NCI-H187 (cell line): ENCODE measurements around the gene UBE2M.
"Not testable (repeated sequence)": the region's sequence is repeated elsewhere in the genome, so short reads cannot be mapped to it uniquely, and the experiment has no call there.

ENCODE experiments used
- DNase-seq, 2 experiments: peaks; one replicate each; lab custom pipeline; 2025; lab: John Stamatoyannopoulos, UW

The UBE2M gene

DNA sequence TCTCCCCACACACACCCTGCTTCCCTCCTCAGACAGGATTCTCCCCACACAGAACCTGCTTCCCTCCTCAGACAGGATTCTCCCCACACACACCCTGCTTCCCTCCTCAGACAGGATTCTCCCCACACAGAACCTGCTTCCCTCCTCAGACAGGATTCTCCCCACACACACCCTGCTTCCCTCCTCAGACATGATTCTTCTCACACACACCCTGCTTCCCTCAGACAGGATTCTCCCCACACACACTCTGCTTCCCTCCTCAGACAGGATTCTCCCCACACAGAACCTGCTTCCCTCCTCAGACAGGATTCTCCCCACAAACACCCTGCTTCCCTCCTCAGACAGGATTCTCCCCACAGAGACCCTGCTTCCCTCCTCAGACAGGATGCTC, 19.2 kb downstream of the UBE2M start:
- DNase-seq: not testable (repeated sequence)

DNA sequence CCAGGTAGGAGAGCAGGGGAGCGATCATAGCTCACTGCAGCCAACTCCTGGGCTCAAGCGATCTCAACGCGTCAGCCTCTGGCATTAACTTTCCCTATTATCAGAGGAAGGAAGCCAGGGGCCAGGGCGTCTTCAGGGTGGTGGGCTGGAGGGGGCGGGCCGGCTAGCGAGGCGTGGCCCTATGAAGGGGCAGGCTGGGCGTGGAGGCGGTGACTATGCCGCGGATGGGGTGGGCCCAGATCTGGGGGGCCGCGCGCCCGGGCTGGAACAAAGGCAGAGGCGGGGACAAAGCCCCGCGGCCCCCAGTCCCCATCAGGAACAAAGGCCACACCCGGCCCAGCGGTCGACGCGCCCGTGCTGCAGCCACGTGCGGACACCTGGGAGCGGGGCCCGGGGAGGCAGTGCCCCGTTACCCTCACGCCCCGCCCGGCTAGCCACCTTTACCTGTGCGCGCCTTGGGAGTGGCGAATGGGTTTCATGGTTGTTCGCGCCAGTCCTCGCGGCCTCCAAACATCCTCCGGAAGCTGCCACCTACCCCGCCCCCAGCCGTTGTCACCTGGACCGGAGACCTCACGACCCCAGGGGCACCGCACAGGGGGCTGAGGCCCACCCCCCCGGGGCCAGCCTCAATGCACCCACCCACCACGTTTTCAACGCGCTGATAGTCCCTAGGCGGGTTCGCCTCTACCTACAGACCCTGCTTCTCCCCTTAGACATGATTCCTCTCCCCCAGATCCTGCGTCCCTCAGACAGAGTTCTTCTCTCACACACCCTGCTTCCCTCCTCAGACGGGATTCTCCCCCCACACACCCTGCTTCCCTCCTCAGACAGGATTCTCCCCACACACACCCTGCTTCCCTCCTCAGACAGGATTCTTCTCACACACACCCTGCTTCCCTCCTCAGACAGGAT, 19.9 kb downstream of the UBE2M start:
- DNase-seq: no peak

DNA sequence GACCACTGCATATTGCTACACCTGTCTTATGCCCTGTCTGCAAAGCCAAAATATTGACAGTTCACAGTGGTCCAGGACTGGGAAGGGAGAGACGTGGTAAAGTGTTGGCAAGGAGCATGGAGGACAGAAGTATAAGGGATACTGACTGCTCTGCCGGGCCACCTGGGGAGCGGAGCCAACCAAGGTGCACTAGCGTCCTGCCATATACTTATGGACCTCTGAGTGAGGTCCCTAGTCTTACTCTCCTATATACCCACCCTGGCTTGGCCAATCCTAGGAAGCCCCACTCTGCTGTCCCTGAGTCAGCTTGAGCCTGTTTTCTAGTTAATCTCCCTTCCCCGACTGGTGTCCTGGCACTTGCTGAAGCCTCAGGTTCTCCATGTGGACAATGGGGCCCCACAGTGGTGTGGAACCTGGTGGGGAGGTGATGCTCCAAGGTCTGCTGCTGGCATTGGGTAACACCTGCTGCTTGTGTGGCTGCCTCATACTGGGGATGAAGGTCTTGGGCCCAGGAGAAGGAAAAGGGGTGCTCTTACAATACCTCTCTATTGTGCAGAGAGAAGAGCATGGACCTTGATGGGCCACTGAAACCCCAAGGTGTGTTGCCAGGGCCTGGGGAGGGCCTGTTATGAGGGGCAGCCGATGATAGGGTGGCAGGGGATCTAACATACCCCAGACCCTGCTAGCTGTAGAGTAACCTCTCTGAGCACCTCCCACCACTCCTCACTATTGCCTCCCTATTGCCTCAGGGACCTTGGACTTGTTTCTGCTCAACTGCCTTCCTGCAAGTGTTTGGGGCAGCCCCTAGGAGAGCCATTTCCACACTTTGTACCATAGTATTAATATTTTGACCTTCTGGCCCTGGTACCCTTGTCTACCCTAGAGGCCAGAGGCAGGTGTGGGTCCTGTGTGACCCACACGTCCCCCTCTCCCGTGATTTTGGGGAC, 21.3 kb downstream of the UBE2M start:
- no peak for DNase-seq

DNA sequence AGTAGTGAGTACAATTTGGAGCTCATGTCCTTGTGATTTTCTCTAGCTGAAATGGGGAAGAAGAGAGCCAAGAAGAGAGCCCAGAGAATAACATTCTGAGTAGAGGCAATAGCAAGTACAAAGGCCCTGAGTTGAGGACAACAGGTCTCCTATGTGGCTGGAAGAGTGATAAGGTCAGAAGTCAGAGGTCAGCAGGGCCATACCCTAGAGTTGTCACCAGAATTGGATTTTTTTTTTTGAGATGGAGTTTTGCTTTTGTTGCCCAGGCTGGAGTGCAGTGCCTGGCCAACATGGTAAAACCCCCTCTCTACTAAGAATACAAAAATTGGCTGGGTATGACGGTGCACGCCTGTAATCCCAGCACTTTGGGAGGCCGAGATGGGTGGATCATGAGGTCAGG, 22.6 kb downstream of the UBE2M start:
- no peak for DNase-seq

DNA sequence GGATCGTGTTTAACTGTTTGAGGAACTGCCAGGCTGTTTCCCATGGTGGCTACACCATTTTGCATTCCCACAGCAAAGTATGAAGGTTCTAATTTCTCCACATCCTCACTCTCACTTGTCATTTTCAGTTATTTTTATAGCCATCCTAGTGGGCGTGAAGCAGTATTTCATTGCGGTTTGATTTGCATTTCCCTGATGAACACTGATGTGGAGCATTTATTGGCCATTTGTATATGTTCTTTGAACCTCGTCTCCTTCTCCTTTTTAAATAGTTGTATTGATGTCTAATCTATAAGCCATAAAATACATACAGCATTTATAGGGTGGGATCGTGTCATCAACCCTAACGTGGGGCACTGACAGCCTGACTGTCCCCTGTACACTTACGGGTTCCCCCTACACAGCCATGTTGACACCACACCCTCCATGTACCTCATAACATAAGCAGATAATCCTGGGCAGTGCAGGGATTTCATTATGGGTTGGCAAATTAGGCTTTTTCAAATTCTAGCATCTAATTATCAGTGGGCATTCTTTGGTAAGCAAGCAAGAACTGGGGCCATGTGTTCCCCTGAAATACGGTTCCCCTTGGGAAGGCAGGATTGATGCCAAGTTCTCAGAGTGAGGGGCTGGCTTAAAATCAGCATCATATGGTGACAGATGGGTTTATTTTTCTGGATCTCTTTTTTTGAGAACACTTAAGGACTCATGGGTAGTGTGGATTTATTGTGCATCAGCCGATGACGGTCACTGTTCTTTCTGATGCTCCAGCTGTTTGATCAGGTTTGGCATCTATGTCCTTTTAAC, 27.2 kb downstream of the UBE2M start:
- no peak for DNase-seq

DNA sequence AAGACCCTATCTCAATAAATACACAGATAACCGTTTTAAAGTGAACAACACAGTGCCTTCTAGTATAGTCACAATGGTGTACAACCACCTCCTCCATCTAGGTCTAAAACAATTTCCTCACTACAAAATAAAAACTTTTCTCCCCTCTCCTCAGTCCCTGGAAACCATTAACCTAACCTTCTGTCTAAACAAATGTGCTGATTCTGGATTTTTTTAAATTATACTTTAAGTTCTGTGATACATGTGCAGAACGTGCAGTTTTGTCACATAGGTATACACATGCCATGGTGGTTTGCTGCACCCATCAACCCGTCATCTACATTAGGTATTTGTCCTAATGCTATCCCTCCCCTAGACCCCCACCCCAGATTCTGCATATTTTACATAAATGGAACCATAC, 29.0 kb downstream of the UBE2M start:
- DNase-seq: no peak

DNA sequence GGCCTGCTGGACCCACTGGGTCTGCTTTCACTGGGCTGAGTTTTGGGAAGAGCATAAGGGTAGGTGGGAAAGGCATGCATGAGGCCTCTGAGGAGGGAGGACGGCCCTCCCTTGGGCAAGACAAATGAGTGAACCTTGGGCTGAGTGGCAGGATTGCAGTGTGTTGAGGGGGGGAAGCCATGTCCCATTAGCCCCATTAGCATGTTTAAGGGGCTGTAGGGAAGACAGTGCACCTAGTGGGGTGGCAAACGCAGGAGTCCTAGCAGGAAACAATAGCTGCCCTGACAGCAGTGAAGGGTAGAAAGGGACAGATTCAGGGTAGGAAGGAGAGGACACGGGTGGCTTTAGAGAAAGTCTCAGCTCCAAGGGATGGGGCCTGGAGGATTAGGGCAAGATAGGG, 35.7 kb downstream of the UBE2M start:
- no peak for DNase-seq

DNA sequence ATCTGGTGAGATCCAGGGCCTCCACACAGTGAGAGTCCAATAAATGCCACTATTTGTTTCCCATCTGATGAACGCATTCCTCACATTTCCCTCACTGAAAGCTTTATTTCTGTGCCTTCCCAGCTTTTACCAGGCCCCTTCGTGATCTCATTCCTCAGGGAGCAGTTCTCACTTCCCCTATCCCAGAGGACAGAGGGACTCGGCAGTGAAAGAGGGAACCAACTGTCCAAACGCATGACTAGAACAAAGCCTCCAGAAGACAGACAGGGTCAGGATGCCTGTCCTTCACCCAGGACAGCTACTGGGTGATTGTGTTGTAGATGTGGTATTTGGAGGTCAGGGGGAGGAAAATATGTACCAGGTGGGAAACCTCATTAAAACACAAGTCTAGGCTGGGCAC, 36.8 kb downstream of the UBE2M start:
- no peak for DNase-seq

DNA sequence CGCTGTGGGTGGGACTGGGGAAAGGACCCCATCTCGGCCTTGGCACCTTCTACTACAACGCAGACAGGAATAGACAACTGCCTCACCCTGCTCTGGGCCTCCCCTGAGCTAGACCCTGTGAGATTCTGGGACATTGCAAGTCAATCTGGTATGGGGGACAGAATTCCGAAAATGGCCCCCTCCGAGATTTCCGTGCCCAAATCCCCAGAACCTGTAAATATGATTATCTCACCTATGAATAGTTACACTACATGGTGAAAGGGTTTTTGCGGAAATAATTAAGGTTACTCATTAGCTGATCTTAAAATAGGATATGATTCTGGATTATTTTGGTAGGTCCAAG, 38.2 kb downstream of the UBE2M start:
- DNase-seq: peak in 1 of 2 experiments; percentile 45

DNA sequence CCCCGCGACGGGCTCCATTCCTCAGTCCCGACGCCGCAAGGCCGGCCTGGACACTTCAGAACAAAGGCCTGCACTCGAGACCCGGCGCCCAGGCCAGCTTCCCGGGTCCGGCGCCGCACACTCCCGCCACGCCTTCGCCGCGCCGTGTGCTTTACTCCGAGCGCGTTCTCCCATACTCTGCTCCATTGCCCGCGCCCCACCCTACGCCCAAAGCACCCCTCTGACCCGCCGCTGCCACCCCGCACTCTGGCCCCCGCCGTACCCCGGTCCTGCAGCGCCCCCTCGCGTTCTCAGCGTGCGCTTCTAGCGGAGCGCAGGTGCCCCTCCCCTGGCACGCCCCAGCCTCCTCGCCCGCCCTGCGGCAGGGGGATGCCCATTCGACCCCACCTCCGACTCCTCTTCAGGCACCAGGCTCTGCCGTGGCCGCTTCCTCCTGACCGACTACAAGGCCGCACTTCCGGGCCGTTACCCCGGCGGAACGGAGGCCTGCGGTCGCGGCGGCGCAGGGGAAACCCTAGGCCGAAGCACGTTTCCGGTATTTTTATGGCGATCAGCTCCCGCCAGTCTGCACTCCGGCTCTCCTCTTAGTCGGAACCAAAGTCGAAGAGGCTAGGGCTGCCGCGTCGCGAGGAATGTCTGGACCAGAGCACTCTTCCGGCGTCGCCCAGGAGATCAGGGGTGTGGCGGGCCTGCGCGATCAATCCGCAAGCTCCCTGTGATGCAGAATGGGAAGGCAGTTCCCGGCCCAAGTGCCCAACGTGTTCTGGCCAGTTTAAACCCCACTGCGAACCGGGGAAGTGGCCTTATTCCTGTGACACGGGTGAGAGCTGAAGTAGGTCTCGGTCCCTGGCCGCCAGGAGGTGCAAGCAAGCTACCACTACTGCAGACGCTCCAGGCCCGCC, 38.8 kb downstream of the UBE2M start, which contains the start of gene ZBTB45:
ZBTB45 (minus strand) TSS at position 456 of the 902 bp plus-strand sequence. CDS start 2,137 bp downstream, outside the sequence.
- peak; percentile 84 to 93 for DNase-seq

DNA sequence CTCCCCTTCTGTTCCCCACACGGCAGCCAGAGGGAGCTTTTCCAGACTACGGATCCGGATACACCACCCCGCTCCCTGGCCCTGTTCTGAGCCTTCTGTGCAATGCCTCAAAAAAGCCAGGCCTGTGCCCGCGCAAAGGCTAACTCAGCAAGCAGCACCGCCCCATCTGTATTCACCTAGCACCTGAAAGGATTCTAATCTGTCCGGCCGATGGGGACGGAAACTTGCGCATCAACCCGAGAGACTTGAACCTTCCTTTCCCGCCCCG, 39.4 kb downstream of the UBE2M start:
- peak in 1 of 2 experiments; percentile 51 for DNase-seq

DNA sequence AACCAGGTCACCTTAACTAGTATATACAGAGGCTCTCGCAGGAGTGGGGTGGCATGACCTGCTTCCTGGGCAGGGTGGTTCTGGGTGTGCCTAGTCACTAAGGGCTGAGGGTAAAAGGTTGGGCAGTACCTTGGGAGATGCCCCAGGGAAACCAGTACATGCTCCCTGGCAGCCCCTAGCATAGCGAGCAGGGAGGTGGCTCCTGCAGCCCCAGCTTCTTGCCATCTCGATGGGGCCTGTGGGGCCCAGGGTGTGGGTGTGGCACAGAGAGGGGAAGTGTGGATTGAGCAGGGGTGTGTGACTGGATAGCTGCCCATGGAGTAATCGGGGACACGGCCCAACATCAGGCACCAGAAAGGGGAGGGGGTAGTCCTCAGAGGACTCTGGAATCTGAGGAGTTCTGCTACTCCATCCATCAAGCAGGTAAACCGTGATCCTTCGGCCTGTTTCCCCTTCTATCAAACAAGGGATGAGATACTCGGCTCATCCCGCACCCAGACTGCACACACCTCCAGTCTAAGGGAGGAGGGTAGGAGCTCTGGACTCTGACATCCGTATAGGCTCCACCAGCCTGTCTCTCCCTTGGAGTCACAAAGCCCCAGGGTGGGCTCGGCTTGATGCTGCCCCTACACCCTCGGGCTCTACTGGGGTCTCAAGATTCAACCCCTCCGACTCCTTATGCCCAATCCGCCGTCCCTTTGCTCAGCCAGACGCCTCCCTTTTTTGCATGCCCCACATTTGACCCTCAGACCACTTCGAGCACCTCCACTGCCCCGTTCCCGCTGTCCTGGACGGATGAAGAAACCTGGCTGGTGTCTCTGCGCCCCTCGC, 39.9 kb downstream of the UBE2M start:
- DNase-seq: no peak

DNA sequence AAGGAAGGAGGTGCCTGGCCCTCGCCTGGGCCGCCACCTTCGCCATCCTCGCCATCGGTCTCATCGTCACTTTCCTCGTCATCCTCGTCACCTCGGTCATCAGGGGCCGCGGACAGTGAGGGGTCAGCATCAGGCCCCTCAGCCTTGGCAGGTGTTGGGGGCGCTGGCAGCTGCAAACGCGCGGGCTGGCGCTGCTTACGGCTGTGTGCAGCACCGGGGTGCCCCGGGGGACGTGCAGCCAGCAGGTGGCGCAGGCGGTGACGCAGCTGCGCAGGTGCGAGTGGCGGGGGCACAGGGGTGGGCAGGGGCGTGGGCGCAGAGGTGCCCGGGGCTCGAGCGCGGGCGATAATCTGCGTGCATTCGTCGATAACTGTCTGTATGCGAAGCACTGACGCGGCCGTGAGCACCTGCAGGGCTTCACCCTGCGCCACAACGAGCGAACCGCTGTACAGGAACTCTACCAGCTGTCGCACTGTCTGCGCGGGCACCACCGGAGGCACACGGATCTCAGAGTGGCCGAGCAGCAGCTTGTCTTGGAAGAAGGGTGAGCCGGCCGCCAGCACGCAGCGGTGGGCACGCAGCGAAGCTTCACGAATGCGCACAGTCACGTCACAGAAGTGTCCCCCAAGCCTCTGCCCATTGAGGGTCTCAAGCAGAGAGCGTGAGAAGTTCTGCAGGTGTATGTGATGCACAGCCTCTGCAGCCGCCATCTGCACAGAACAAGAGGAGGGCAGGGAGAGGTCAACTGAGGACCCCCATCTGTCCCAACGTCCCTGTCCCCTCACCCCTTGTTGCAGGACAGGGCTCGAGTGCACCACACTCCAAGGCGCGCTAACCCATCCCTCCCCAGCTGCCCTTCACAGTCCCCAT, 41.2 kb downstream of the UBE2M start:
- DNase-seq: no peak

DNA sequence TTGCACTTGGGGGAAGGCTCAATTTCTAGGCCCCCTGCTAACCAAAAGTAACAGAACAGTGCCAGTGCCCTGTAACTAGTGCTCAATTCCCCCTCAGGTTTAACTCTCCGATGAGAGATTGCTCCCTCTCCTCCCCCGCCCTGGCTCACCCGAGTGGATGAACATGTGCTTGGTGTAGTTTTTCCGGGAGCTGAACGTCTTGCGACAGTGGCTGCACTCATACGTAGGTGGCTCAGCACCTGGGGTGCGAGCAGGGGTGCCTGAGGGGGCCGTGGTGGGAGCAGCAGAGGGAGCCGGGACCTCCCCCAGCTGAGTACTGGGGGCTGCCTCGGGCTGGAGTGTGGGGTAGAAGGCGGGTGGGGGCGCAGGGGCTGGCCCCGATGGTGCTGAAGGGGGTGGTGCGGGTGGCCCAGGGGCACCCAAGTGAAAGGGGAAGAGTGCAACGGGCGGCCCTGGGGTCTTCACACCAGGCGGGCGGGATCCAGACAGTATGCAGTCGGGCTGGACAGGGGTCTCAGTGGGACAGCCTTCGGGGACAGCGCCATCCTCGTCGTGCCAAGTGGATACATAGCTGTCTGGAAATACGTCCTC, 42.1 kb downstream of the UBE2M start:
- no peak for DNase-seq

DNA sequence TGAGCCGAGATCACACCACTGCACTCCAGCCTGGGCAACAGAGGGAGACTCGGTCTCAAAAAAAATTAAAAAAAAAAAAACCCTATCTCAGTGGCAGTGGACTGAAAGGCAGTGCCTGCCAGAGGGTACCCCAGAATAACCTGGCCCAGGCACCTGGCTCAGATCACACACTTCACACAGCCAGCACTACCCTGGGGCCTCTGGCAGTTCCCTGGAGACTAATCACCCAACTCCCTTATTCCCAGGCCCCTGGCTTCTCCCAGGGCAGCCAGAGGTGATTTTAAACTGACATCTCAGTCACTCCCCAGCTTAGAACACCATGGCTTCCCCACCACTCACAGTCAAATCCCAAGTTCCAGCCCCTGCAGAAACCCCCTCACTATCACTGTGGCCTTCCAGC, 43.2 kb downstream of the UBE2M start:
- DNase-seq: no peak

DNA sequence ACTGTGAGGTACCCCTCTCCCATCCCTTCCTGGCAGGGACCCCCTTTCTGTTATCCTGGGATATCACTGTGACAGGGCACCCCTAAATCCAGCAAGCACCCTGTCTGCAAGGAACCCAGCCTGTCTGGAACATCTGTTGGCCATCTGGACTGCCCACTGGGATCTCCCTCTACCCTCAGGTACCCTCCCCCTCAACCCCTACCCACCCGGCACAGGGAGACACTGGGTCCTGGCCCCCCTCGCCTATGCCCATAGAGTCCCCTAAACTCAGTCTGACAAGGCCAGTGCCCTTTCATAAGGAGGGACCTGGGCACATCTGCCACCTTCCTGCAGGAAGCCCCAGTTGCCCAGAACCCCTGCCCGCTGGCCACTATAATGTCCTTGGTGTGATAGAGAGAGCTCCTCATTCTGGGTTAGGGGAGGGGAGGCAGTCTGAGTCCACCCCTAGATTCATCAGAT, 43.8 kb downstream of the UBE2M start:
- DNase-seq: no peak

DNA sequence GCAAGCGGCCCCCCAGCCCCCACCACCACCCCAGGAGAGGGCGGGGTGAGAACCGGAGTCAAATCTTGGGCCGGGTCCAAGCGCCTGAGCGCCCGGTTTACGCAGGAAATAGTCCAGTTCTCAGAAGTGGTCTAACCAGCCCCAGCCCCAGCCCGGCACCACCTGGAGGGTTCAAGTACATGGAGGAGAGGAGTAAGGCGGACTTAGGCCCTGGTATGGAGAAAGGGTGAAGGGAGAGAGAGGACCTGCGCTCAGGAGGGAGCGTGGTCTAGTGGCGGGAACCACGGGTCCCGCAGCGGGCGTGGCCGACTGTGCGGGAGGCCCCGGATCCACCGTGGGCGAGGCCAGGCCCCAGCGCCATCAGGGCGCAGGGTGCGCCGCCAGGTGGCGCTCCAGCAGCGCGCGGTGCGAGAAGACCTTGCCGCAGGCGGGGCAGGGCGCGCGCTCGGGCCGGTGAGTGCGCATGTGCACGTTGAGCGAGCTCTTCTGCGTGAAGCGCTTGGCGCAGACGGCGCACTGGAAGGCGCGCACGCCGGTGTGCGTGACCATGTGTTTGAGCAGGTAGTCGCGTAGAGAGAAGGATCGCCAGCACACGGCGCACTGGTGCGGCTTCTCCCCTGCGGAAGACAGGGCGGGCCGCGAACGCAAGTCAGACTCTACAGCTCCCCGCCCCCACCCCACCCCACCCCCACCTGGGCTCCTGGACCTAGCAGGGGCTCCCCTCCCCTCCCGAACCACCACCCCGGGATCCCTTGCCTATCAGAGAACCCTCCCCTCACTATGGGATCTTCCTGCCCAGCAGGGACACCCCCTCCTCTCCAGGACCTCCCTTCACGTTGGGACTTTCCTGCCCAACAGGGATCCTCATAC, 44.5 kb downstream of the UBE2M start:
- peak; percentile 86 to 89 for DNase-seq

DNA sequence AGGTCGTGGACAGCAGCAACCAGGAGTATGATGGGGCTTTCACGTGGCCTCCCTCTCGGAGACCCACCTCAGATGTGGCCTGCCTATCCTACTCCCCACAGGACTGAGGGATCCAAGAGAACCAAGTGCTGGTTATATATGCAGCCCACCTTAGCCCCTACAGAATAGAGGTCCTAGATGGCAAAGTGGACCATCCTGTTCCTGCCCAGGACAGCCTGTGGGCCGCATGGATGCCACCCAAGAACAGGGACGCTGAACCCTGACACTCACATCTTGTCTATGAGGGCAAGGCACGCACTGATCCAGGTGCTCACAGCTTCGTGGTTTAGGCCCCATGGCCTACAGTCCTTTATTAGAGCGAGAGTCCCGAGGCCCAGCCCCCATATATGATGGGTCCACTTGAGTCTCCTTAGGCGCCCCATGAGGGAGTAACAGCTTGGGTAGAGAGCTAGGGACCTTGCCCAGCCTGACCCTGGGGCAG, 45.2 kb downstream of the UBE2M start:
- no peak for DNase-seq
